Astrocyte (in vitro differentiated cells and primary cell): ENCODE measurements around the gene TMEM267.

ENCODE experiments used
- CTCF ChIP-seq: IDR thresholded peaks from 2 replicates; pipeline ENCODE4 v1.5.1; 2011; ENCODE audit warnings: low read depth, mild to moderate bottlenecking, inconsistent platforms, low read length, moderate library complexity; ENCODE audit not compliant: insufficient read depth
- EZH2 ChIP-seq: IDR thresholded peaks from 2 replicates; pipeline ENCODE4 v1.6.1; 2012; ENCODE audit warnings: mild to moderate bottlenecking, low read length, inconsistent platforms; ENCODE audit not compliant: insufficient read depth

- TF ChIP-seq EZH2, result no peak
- TF ChIP-seq CTCF, result no peak
These were observed 37.0 kb upstream of the TMEM267 start for GRCh38 chr5:43520615-43521014.
